Measurements from ENCODE around the gene EIF2S2.

The EIF2S2 gene

GRCh38 chr20:34123309-34123708 lies 11.3 kb upstream of the EIF2S2 start:
- DNase-seq (ENCODE audit: low read depth) = no peak
- no peak overlapping the region for H3K4me3 ChIP-seq (ENCODE audit: low read depth, low read length)

- H3K4me3 ChIP-seq (ENCODE audit: low read depth, low read length) = no peak overlapping the region
- no peak for DNase-seq (ENCODE audit: low read depth)
Measured at GRCh38 chr20:34122274-34122980, 10.4 kb upstream of the EIF2S2 start.

- H3K4me3 ChIP-seq (ENCODE audit: low read depth, low read length) = no peak overlapping the region
- DNase-seq (ENCODE audit: low read depth) = no peak
Measured at GRCh38 chr20:34120213-34120612, 8.2 kb upstream of the EIF2S2 start.

- no peak for DNase-seq (ENCODE audit: low read depth)
- H3K4me3 ChIP-seq (ENCODE audit: low read depth, low read length) = no peak overlapping the region
Measured at GRCh38 chr20:34115232-34115631, 3.2 kb upstream of the EIF2S2 start.

GRCh38 chr20:34114809-34115208 lies 2.8 kb upstream of the EIF2S2 start:
- no peak for DNase-seq (ENCODE audit: low read depth)
- H3K4me3 ChIP-seq (ENCODE audit: low read depth, low read length) = no peak overlapping the region

GRCh38 chr20:34112600-34113101 lies 608 bp upstream of the EIF2S2 start:
- peak overlapping the region; percentile 85 for H3K4me3 ChIP-seq (ENCODE audit: low read depth, low read length)
- no peak for DNase-seq (ENCODE audit: low read depth)

GRCh38 chr20:34110745-34111641 lies 1.1 kb downstream of the EIF2S2 start:
- DNase-seq (ENCODE audit: low read depth) = no peak

GRCh38 chr20:34110025-34110744 lies 1.9 kb downstream of the EIF2S2 start:
- DNase-seq (ENCODE audit: low read depth) = no peak
- H3K4me3 ChIP-seq (ENCODE audit: low read depth, low read length) = peak overlapping the region; percentile 85

More at GRCh38 chr20:34110745-34111641, 1.1 kb downstream of the EIF2S2 start:
- H3K4me3 ChIP-seq (ENCODE audit: low read depth, low read length) = peak overlapping the region; percentile 85

- no peak overlapping the region for H3K4me3 ChIP-seq (ENCODE audit: low read depth, low read length)
- DNase-seq (ENCODE audit: low read depth) = no peak
Measured at GRCh38 chr20:34109442-34109841, 2.6 kb downstream of the EIF2S2 start.

- no peak for DNase-seq (ENCODE audit: low read depth)
- H3K4me3 ChIP-seq (ENCODE audit: low read depth, low read length) = no peak overlapping the region
Measured at GRCh38 chr20:34108616-34109174, 3.3 kb downstream of the EIF2S2 start.

- no peak for DNase-seq (ENCODE audit: low read depth)
- H3K4me3 ChIP-seq (ENCODE audit: low read depth, low read length) = no peak overlapping the region
Measured at GRCh38 chr20:34105978-34106675, 5.9 kb downstream of the EIF2S2 start.

GRCh38 chr20:34104059-34104458 lies 8.0 kb downstream of the EIF2S2 start:
- no peak overlapping the region for H3K4me3 ChIP-seq (ENCODE audit: low read depth, low read length)
- no peak for DNase-seq (ENCODE audit: low read depth)

GRCh38 chr20:34102342-34102741 lies 9.7 kb downstream of the EIF2S2 start:
- no peak overlapping the region for H3K4me3 ChIP-seq (ENCODE audit: low read depth, low read length)
- no peak for DNase-seq (ENCODE audit: low read depth)

GRCh38 chr20:34100576-34100975 lies 11.5 kb downstream of the EIF2S2 start:
- H3K4me3 ChIP-seq (ENCODE audit: low read depth, low read length) = no peak overlapping the region
- no peak for DNase-seq (ENCODE audit: low read depth)

- no peak for DNase-seq (ENCODE audit: low read depth)
- H3K4me3 ChIP-seq (ENCODE audit: low read depth, low read length) = no peak overlapping the region
Measured at GRCh38 chr20:34099675-34100074, 12.4 kb downstream of the EIF2S2 start.

GRCh38 chr20:34098570-34098969 lies 13.5 kb downstream of the EIF2S2 start:
- DNase-seq (ENCODE audit: low read depth) = no peak
- no peak overlapping the region for H3K4me3 ChIP-seq (ENCODE audit: low read depth, low read length)

- H3K4me3 ChIP-seq (ENCODE audit: low read depth, low read length) = no peak overlapping the region
- DNase-seq (ENCODE audit: low read depth) = no peak
Measured at GRCh38 chr20:34096699-34097444, 15.2 kb downstream of the EIF2S2 start.

GRCh38 chr20:34095825-34096224 lies 16.2 kb downstream of the EIF2S2 start:
- DNase-seq (ENCODE audit: low read depth) = no peak
- H3K4me3 ChIP-seq (ENCODE audit: low read depth, low read length) = no peak overlapping the region

Measured in skeletal muscle cell (primary cell).